NCI-H1092 (cell line): ENCODE measurements around the gene AFDN.
"Not testable (repeated sequence)": the region's sequence is repeated elsewhere in the genome, so short reads cannot be mapped to it uniquely, and the experiment has no call there.

ENCODE experiments used
- DNase-seq: peaks from one replicate; lab custom pipeline; 2025; lab: John Stamatoyannopoulos, UW

AFDN gene

DNA sequence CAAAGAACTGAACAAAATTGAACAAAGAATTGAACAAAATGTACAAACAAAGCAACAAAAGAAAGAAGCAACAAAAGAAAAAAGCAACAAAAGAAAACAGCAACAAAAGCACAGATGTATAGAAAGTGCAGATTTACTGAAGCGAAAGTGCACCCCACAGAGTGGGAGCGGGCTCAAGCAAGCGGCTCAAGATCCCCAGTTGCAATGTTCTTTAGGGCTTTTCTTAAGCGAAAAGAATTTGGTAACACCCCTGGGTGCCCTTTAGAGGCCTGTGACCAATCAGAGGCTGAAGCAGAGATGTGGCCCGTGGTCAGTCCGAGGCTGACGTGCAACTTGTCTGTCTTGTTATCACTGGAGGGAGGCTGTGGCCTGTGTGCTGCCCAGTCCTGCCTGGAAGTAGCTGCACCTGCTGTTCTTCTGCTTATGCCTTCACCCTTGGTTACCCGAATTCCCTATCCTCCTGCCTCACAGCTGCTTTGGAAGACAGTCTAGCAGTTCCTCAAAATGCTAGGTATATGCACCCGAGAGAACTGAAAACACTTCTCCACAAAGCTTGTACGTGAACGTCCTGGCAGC, 157.5 kb downstream of the AFDN start:
- DNase-seq = no peak

- no peak for DNase-seq
These were observed 158.3 kb downstream of the AFDN start for GRCh38 chr6:167984876-167985604.

GRCh38 chr6:167985911-167986595, 159.3 kb downstream of the AFDN start:
- DNase-seq = no peak

DNA sequence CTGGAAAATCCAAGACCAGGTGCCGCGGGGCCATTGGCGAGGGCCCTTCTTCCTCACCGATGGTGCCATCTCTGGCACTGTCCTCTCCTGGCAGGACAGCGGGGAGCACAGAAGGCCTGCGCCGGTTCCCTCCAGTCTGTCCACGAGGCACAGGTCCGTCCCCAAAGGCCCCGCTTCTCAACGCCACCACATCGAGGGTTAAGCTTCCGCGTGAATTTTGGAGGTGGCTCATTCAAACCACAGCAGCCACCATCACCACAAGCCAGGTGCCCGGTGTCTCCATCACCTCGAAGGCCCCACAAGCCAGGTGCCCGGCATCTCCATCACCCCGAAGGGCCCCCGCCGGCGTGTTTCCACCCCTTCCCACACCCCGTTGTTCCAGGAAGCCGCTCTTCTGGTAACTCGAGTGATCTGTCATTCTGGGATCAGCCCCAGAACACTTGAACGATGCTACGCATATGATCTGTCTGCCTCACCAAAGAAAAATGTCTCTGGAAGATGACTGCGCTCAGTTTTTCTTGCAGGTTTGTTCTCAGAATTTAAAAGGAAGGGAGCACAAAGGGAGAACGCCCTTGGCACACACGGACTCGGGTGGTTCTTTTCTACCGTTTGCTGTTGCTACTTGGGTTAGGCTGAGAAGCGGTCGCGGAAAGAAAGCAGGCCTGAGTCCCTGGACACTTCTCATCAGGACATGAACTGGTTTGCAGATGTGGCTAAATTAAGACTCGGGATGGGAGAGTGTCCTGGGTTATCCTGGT, 160.9 kb downstream of the AFDN start:
- DNase-seq = no peak

DNA sequence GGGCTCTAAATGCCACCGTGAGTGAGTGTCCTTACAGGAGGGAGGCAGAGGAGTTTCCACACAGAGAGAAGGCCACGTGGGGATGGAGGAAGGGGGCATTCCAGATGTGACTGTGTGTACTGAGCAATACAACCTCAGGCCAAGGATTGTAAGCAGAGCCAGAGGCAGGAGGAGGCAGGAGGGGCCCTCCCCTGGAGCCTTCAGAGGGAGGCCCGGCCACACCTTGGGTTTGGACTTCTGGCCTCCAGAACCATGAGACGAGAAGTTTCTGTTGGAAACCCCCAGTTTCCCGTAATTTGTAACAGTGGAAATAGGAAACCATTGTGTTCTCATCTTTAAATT, 161.4 kb downstream of the AFDN start:
- no peak for DNase-seq

GRCh38 chr6:167988945-167989841, 162.5 kb downstream of the AFDN start:
- DNase-seq = no peak

DNA sequence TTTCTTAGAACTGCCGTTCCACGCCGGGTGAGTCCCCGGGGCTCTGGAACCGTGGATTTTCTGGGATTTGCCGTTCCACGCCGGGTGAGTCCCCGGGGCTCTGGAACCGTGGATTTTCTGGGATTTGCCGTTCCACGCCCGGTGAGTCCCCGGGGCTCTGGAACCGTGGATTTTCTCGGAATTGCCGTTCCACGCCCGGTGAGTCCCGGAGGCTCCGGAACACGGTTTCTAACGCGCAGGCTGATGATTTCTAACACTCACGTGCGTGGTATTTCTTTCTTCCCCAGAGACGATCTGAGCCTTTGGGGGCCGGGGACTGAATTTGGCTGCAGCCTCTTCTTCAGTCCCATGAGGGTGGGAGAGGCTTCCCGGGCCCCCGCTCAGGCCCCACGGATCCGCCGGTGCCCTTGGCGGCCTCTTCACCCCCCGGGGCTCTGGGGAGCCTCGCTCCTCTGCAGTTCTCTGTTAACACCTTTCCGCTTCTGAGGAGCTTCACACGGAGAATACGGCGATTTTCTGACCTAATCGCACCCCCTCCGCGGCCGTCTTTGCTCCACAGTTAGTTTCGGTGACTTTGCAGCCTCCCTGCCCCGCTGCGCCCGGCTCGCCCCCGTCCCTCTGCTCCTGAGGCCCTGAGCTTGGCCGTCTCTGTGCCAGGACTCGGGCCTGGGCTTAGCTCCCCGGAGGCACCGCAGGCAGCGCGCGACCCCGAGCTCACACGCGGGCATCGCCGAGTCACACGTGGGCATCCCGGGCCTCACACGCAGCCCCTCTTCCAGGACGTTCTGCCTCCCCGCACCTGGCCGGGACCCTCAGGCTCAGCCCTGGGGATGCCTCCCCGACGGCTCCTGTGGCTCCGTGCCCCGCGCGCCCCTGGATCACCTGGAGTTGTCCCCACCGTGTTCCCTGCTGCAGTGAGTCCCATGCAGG, 163.6 kb downstream of the AFDN start:
- DNase-seq = no peak

DNA sequence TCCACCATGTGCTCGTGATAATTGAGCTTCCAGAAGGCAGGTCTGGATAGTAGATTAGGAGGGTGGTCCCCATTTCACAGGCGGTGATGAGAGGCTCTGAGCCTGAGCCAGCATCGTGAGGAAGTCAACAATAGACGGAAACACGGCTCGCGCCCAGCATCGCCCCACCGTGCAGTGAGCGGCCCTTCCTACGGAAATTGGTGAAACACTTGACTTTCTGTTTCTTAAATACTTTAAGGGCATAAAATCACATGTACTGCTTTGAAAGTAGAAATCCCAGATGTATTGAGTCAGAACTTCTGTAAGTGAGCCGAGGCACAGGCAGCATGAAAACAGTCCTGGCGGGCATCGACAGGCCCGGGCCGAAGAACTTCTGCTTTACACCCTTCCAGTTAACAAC, 166.5 kb downstream of the AFDN start:
- no peak for DNase-seq

DNA sequence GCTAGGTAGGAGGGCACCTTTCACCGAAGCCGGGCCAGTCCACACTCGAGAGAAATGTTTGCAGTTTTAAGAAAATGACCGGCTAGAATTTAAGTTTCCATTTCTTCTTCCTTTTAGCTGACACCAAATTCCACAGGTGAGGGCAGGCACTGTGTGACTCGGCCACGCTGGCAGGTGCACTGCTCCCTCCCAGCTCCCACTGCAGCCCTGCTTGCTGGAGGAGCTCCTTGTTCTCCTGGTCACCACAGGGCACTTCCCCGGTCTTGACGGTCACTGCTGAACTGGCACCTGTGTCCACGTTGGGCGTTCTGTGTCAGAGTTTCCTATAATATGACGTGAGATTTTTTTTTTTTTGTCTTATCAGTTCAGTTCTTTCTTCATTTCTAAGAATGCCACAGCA, 167.1 kb downstream of the AFDN start:
- no peak for DNase-seq

DNA sequence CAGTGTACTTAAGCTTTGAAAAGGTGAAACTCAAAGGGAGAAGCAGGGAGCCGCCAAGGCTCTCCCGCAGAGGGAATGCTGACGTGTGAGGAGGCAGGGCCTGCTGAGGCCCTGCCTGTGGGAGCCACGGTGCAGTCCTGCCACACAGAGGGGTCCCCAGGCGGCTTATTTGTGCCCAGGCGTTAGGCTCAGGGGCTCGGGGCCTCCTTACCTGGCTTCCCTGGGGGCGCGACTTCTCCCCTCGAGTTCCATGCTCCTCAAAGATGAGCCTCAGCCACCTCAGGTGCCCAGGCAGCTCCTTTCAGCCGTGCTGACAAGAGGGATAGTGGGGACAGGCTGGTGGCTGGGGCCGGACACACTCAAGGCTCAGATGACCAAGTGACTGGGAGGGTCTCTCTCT, 168.6 kb downstream of the AFDN start:
- DNase-seq = no peak

GRCh38 chr6:167995731-167996151, 169.0 kb downstream of the AFDN start:
- no peak for DNase-seq

DNA sequence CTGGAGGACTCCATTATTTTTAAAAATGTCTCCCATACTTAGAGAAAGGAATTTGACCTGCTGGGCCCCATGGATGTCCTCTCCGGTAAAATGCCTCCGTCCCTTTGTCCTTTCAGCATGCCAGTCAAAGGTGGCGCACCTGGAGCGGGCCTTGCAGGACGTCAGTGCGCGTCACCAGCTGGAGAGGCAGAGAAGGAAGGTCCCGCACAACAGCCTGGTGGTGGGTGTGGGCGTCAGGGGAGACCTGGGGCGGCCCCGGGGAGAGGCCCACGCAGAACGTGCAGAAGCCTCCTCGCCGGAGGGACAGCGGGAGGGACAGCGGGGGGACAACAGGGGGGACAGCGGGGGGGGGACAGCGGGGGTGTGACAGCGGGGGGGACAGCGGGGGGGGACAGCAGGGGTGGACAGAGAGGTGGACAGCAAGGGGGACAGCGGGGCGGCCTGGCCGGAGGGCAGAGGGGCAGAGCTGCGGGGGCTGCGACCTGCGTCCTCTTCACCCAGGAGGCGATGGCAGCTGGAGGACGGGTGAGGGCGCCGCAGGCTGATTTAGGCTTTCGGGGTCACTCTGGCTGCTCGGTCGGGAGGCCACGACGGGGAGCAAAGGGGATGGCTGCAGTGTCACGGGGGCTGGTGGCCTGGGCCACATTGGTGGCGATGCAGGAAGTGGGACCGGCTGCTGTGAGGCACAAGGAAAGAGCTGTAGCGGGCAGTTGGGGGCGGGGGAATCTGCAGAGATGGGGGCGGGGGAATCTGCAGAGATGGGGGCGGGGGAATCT, 169.9 kb downstream of the AFDN start:
- DNase-seq = no peak

GRCh38 chr6:167997642-167998041, 170.9 kb downstream of the AFDN start, which contains the start of gene KIF25:
Gene KIF25 (plus strand): TSS chr6:167997671. CDS start chr6:168029586, 31,915 bp downstream.
- no peak for DNase-seq

DNA sequence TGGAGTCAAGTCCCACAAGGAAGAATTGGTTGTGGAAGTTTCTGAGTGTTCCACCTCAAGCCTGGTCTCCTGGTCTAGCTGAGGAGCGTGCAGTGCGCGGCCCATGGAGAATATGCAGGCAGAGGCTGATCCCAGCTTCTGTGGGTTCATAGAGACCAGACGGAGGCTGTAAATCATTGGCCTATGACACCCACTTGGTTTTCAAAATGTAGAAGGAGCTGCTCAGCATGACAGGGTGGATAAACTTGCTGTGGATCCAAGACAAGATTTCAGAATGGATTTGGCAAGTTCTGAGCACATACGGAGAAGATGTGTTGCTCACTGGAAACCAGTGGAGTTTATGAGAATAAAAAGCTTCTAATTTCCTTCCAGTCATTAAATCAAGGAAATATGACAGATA, 171.5 kb downstream of the AFDN start:
- DNase-seq = no peak

- DNase-seq = no peak
These were observed 173.7 kb downstream of the AFDN start for GRCh38 chr6:168000198-168001028.

DNA sequence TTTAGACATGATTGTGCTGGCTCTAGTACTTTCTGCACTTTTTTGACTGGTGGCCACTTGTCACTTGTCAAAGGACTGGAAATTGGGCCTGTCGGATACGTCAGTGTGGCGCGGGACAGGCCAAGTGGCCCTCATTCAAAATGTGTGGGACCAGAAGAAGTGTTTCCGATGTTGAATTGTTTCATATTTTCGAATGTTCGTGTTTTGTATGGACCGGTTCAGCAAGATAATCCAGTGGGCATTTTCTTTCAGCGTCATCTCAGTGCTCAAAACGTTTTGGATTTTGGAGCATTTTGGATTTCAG, 174.3 kb downstream of the AFDN start:
- no peak for DNase-seq

GRCh38 chr6:168001514-168001913, 174.8 kb downstream of the AFDN start:
- not testable (repeated sequence) for DNase-seq

DNA sequence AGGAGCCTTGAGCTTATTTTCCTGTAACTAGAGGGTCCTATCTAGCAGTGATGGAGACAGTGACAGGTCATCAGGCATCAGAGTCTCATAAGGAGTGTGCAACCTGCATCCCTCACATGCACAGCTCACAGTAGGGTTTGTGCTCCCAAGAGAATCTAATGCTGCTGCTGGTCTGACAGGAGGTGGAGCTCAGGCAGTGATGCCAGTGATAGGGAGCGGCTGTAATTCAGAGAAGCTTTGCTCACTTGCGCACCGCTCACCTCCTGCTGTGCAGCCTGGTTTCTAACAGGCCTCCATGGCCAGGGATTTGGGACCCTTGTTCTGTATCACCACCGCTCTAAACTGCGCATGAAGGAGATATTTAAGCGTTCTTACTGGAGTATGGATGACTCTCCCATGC, 176.1 kb downstream of the AFDN start:
- no peak for DNase-seq

GRCh38 chr6:168004023-168004422, 177.3 kb downstream of the AFDN start:
- no peak for DNase-seq
